ENCODE results near the gene ULK3.
"Not testable (repeated sequence)": the region's sequence is repeated elsewhere in the genome, so short reads cannot be mapped to it uniquely, and the experiment has no call there.

The ULK3 gene

GRCh38 chr15:74842581-74843444 is at the start of gene ULK3:
TSS of gene ULK3 (minus strand) at chr15:74843156. CDS start at chr15:74843105, 51 bp downstream.
- DNase-seq, result peak; percentile 96

GRCh38 chr15:74892313-74892712 is 49.4 kb upstream of the ULK3 start:
- no peak for DNase-seq

GRCh38 chr15:74891469-74891868 is 48.5 kb upstream of the ULK3 start:
- DNase-seq, result no peak

- no peak for DNase-seq
These were observed 47.7 kb upstream of the ULK3 start for GRCh38 chr15:74890665-74890960.

- DNase-seq, result peak; percentile 89
These were observed 47.1 kb upstream of the ULK3 start, which contains the start of gene MPI for GRCh38 chr15:74889883-74890664. TSS of gene MPI (plus strand) at chr15:74890042. CDS start at chr15:74890074, 32 bp downstream.

- peak; percentile 51 for DNase-seq
These were observed 46.5 kb upstream of the ULK3 start for GRCh38 chr15:74889390-74889882.

GRCh38 chr15:74888716-74889115 is 45.8 kb upstream of the ULK3 start:
- no peak for DNase-seq

GRCh38 chr15:74887537-74888193 is 44.7 kb upstream of the ULK3 start:
- DNase-seq, result not testable (repeated sequence)

- DNase-seq, result no peak
These were observed 42.5 kb upstream of the ULK3 start for GRCh38 chr15:74885461-74885860.

GRCh38 chr15:74884428-74885223 is 41.7 kb upstream of the ULK3 start:
- no peak for DNase-seq

GRCh38 chr15:74882528-74882927 is 39.6 kb upstream of the ULK3 start:
- DNase-seq, result no peak

GRCh38 chr15:74878273-74878672 is 35.3 kb upstream of the ULK3 start:
- DNase-seq, result no peak

- no peak for DNase-seq
These were observed 30.9 kb upstream of the ULK3 start for GRCh38 chr15:74873756-74874424.

- peak; percentile 94 for DNase-seq
These were observed 30.2 kb upstream of the ULK3 start, which contains the start of gene SCAMP2 for GRCh38 chr15:74873036-74873755. TSS of gene SCAMP2 (minus strand) at chr15:74873365. CDS start at chr15:74873255, 110 bp downstream.

- no peak for DNase-seq
These were observed 29.7 kb upstream of the ULK3 start for GRCh38 chr15:74872702-74873035.

- DNase-seq, result no peak
These were observed 27.7 kb upstream of the ULK3 start for GRCh38 chr15:74870436-74871215.

- peak; percentile 89 for DNase-seq
These were observed 26.9 kb upstream of the ULK3 start for GRCh38 chr15:74869726-74870407.

- no peak for DNase-seq
These were observed 26.4 kb upstream of the ULK3 start for GRCh38 chr15:74869372-74869725.

GRCh38 chr15:74868059-74868458 is 25.1 kb upstream of the ULK3 start:
- DNase-seq, result peak; percentile 93
